Heart right ventricle (tissue), 16 donors: ENCODE results near the gene MEPCE. TPM values are rescaled to one million over a fixed set of nuclear protein-coding genes. Genes with fewer than 3 reads are reported as not detected.

Experiments
- ATAC-seq, 8 donors: fragments of 200-7000 bp; cut with Tn5 transposase; one replicate each; pipeline ENCODE4 v1.9.1; 2020; ENCODE audit warnings: mild to moderate bottlenecking in 8 of 8, moderate library complexity in 8 of 8, moderate number of reproducible peaks in 1 of 8
- DNase-seq, 2 donors: peaks; one replicate each; pipeline ENCODE4 v3.0.0-alpha.2; 2020
- H3K27ac ChIP-seq, 10 donors: fragments of 200-600 bp; sonication (generic) in 2 of 10; one replicate each; pipeline versions ENCODE4 v1.5.0 to v1.8.0; 2020 to 2022; ENCODE audit warnings: mild to moderate bottlenecking in 3 of 10
- H3K27me3 ChIP-seq, 7 donors: fragments of 200-600 bp; one replicate each; pipeline ENCODE4 v1.8.0; 2021 to 2022; ENCODE audit warnings: mild to moderate bottlenecking in 2 of 7
- H3K36me3 ChIP-seq, 9 donors: fragments of 200-600 bp; sonication (generic) in 1 of 9; one replicate each; pipeline versions ENCODE4 v1.5.0 to v1.8.0; 2020 to 2022; ENCODE audit warnings: mild to moderate bottlenecking in 2 of 9
- H3K4me1 ChIP-seq, 9 donors: fragments of 200-600 bp; sonication (generic) in 1 of 9; one replicate each; pipeline versions ENCODE4 v1.5.0 to v1.8.0; 2020 to 2022; ENCODE audit warnings: mild to moderate bottlenecking in 4 of 9
- H3K4me3 ChIP-seq, 10 donors: fragments of 200-600 bp; sonication (generic) in 2 of 10; one replicate each; pipeline versions ENCODE4 v1.5.0 to v1.8.0; 2020 to 2022; ENCODE audit warnings: mild to moderate bottlenecking in 7 of 10, moderate library complexity in 2 of 10
- H3K9me3 ChIP-seq, 11 donors: fragments of 200-600 bp in 10 of 11; sonication (generic) in 2 of 11; one replicate each; pipeline versions ENCODE4 v1.5.0 to v1.8.0; 2013 to 2022; ENCODE audit warnings: mild to moderate bottlenecking in 2 of 11, control low read depth in 1 of 11, moderate library complexity in 1 of 11
- WGBS, 2 donors: extraction: QIAGEN DNeasy Blood & Tissue Kit; methylation state at CpG; one replicate each; pipeline ENCODE4 v1.1.7; 2013; ENCODE audit warnings: inconsistent platforms in 1 of 2; 5-methylcytosine and 5-hydroxymethylcytosine counted together
- intact Hi-C, 10 donors: fragments of 100-400 bp; cut with DNase I; formaldehyde crosslinking; loops; one replicate each; pipeline versions ENCODE4 v1.11.1 to v1.14.2; 2022
- polyA plus RNA-seq, 2 donors: library from polyadenylated mRNA; stranded (reverse); fragments of 200-250 nt; gene quantifications; one replicate each; pipeline ENCODE4 v1.2.3, GENCODE V29; 2013
- total RNA-seq, 10 donors: library from RNA; stranded (reverse); fragmentation: NEBNext Ultra II Directional in 3 of 10; extraction: Animal tissue kit (Norgen Biotek cat#: 25700) in 3 of 10; gene quantifications; one replicate each; pipeline versions ENCODE4 v1.2.1 to v1.2.4, GENCODE V29; 2021 to 2023
- TF ChIP-seq, protein P1 (sequence below), 9 donors: fragments of 200-600 bp; sonication (generic) in 2 of 9; IDR thresholded peaks; one replicate each; pipeline versions ENCODE4 v1.5.0 to v1.8.0; 2021 to 2022; ENCODE audit warnings: antibody characterized with exemption in 9 of 9, mild to moderate bottlenecking in 5 of 9, moderate library complexity in 1 of 9
- donor health status: Arrhythmogenic right ventricular cardiomyopathy.
- donor health status: ischemic (EF 13 %, LVEDD 7.1; RV severe dilation, severe dysfunction).
- donor health status: healthy with polysubstance abuse.
- donor health status: DM: no; HTN: yes; CAD: no.
- donor health status: DM: no; HTN: no; CAD: no.
- donor health status: ischemic (EF 25% LVEDD 6.9; RV normal size, moderate dysfunction).
- donor health status: ischemic (EF 25% LVEDD 5.7; RV mildly dilated, moderate dysfunction).
- donor health status: healthy.
- donor health status: DM: yes; HTN: yes; CAD: no.
- donor health status: Ischemic cardiomyopathy.
- donor health status: ischemic (EF 35%, LVEDD 5.7; RV mildly dilated, moderate dysfunction).
- donor health status: nonischemic (EF 11% LVEDD 7.7; RV severe dilation, severe dysfunction).
- donor health status: DM: yes; HTN: yes; CAD: no.
- donor health status: PGD.
- donor health status: ischemic (EF 29% LVEDD 5.4; RV normal size, mild dysfunction).
- donor health status: nonischemic (EF 23%, LVEDD 6.1; RV moderate dilation, normal function).

The MEPCE gene
- total and polyA plus RNA-seq, 12 donors: 15.1 to 27.7 (median 22.7) TPM

DNA sequence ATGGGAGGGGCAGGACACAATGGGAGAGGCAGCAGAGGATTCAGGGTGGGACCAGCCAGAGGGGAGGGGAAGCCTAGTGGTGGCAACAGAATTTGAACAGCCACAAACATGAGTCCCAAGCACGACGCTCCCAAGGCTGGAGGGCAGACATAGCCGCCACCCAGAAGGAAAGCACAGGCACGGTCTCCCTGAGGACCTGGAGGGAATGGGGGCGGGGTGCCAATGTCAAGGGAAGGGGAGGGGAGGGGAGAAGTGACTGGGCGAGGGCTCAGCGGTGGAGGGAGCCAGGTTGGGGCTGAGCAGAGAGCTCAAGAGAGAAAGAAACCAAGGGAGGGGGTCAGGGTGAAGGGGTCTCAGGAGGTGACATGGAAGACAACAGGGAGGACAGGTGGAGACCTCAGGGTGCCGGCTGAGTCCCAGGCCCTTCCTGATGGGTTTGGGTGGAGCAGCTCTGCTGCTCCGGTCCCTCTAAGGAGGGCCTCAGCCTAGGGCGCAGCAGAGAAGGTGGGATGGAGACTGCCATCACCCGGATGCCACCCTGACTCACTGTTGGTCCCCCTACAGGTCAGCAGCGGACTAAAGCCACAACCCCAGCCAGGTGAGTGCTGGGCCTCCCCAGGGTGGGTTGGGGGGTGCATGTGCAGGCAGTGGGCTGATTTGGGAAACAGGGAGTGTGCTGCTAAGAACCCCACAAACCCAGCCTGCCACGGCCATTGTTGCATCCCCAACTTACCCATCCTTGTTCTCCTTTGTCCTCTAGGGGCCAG is 32.1 kb upstream of the MEPCE start:
- no peak overlapping the region for H3K4me3 ChIP-seq
- 56 to 64% methylated on average over 13 of the region's 13 CpGs for WGBS, 2 donors
- H3K27me3 ChIP-seq: no peaks in the 10 kb centered on the region
- peak overlapping the region in 1 of 10 donors; percentile 72 for H3K27ac ChIP-seq
- intact Hi-C loops: no loop called here
- no peak for DNase-seq
- H3K9me3 ChIP-seq: no peaks in the 10 kb centered on the region
- H3K4me1 ChIP-seq: peaks cover 0 to 42% (median 0%) of the 10 kb centered on the region in 9 donors
- peak in 5 of 8 donors; percentile 11 to 54 (median 26) for ATAC-seq
- TF ChIP-seq, protein P1, sequence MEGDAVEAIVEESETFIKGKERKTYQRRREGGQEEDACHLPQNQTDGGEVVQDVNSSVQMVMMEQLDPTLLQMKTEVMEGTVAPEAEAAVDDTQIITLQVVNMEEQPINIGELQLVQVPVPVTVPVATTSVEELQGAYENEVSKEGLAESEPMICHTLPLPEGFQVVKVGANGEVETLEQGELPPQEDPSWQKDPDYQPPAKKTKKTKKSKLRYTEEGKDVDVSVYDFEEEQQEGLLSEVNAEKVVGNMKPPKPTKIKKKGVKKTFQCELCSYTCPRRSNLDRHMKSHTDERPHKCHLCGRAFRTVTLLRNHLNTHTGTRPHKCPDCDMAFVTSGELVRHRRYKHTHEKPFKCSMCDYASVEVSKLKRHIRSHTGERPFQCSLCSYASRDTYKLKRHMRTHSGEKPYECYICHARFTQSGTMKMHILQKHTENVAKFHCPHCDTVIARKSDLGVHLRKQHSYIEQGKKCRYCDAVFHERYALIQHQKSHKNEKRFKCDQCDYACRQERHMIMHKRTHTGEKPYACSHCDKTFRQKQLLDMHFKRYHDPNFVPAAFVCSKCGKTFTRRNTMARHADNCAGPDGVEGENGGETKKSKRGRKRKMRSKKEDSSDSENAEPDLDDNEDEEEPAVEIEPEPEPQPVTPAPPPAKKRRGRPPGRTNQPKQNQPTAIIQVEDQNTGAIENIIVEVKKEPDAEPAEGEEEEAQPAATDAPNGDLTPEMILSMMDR (IDR thresholded peaks at IDR 0.05): no peak
- peaks cover 0 to 24% (median 0%) of the 10 kb centered on the region in 9 donors for H3K36me3 ChIP-seq

DNA sequence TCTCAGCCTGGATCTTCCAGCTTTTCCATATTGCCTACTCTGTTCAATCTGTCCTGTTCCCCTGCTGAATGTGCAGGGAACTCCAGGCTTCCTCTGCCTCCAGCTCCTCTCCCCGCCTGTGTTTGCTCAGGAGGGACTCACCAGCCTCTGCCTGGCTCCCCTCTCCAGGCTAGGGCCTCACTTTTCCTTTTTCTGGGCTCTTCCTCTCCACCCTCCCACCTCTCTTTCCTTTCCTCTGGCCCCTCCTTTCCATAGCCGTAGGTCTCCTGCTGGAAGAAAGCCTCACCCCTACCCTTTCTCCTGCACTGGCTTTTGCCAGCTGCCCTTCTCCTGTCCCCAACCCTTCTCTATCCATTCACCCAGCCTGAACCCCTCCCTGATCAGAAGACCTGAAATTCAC is 31.4 kb upstream of the MEPCE start:
- TF ChIP-seq, protein P1 (IDR thresholded peaks at IDR 0.05): no peak
- Histone ChIP-seq H3K4me3 (no peak overlapping the region), H3K9me3 (no peaks in the 10 kb centered on the region), H3K27ac (no peak overlapping the region), H3K36me3 (peaks cover 0 to 24% (median 0%) of the 10 kb centered on the region in 9 donors), H3K4me1 (peaks cover 0 to 34% (median 0%) of the 10 kb centered on the region in 9 donors), H3K27me3 (no peaks in the 10 kb centered on the region)
- WGBS, 2 donors: 41 to 51% methylated on average over 2 of the region's 2 CpGs
- ATAC-seq (no peak), DNase-seq (no peak)
- intact Hi-C loops: no loop called here

DNA sequence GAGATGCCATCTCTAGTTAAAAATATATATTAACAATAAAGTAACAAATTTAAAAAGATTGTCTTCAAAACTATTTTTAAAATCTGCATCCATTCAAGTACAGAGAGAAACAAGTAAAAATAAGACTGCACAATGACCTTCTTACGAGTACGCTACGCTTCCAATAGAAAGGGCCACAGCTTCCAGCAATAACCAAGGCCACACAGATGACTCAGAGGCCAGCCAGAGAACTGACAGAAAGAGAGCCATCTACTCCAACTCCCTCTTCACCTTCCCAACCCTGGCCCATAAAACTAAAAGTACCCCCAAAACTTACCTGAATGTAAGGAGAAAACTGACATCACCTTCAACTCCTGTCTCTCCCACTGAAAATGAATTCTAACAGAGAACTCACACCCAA is 29.6 kb upstream of the MEPCE start:
- H3K4me3 ChIP-seq: no peak overlapping the region
- H3K36me3 ChIP-seq: peaks cover 0 to 24% (median 0%) of the 10 kb centered on the region in 9 donors
- no peak overlapping the region for H3K27ac ChIP-seq
- intact Hi-C loops: loop anchor here in 1 of 10 donors (10.0 kb wide), 1 partner anchor 265 kb away; no protein-coding TSS in a partner anchor
- 96 to 97% methylated on average over 3 of the region's 3 CpGs for WGBS, 2 donors
- ATAC-seq: no peak
- H3K27me3 ChIP-seq: no peaks in the 10 kb centered on the region
- H3K4me1 ChIP-seq: peaks cover 0 to 29% (median 0%) of the 10 kb centered on the region in 9 donors
- no peaks in the 10 kb centered on the region for H3K9me3 ChIP-seq
- TF ChIP-seq, protein P1 (IDR thresholded peaks at IDR 0.05): no peak
- no peak for DNase-seq

DNA sequence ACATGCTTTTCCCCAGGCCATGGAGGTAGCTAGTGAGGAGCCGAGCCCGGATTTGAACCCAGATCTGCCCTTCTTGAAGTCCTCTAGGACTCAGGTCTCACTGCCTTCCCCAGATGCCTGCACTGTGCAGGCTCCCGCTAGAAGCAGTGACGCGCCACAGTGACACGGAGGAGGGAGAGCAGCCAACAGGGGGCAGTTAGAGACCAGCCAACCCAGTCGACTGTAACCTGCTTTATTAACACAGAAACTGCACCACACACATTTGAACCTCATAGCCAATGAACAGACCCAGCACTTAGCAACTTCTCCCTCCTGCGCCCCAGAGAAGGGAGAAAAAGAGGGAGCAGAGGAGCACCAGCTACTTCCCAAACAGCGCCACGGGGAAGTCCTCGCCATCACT is 29.0 kb upstream of the MEPCE start:
- Histone ChIP-seq H3K4me1 (peaks cover 0 to 23% (median 0%) of the 10 kb centered on the region in 9 donors), H3K27me3 (no peaks in the 10 kb centered on the region), H3K36me3 (peaks cover 0 to 24% (median 0%) of the 10 kb centered on the region in 9 donors), H3K9me3 (no peaks in the 10 kb centered on the region), H3K4me3 (no peak overlapping the region), H3K27ac (no peak overlapping the region)
- DNase-seq (no peak), ATAC-seq (no peak)
- 78 to 80% methylated on average over 11 of the region's 11 CpGs for WGBS, 2 donors
- TF ChIP-seq, protein P1 (IDR thresholded peaks at IDR 0.05): no peak
- intact Hi-C loops: loop anchor here in 1 of 10 donors (10.0 kb wide), 1 partner anchor 266 kb away; no protein-coding TSS in a partner anchor
